Measurements from ENCODE around the gene ABL2. TPM values are rescaled to one million over a fixed set of nuclear protein-coding genes. Genes with fewer than 3 reads are reported as not detected.

ABL2 gene
- total RNA-seq, 1 experiment from 2014 or later, result 27.9 TPM

DNA sequence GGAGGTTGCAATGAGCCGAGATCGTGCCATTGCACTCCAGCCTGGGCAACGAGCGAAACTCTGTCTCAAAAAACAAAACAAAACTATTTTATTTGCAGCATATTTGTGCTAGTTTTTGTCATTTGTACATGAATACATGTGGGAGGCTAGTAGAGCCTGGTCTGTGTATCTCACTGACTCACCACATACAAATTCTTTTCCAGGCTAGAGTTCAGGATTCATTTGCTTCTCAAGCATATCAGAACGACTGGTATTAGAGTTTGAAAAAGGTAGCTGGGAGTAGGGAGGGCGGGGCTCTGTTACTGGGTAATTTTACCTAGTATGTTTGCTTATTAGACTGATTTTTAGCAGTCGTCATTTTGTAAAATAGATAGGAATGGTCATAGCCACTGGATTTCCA, 152.1 kb downstream of the ABL2 start:
- Histone ChIP-seq H3K4me1 (ENCODE audit: insufficient read depth, low read length, poor library complexity, severe bottlenecking) (no peaks in the 10 kb centered on the region), H3K36me3 (ENCODE audit: insufficient read depth, low read length, poor library complexity, severe bottlenecking) (no peaks in the 10 kb centered on the region), H3K9me3 (ENCODE audit: low read depth, low read length, poor library complexity, severe bottlenecking) (no peaks in the 10 kb centered on the region), H3K27ac (ENCODE audit: low read depth, low read length, poor library complexity, severe bottlenecking) (no peak overlapping the region), H3K27me3 (replicated peaks; ENCODE audit: insufficient read depth, low read depth, low read length, poor library complexity) (no peaks in the 10 kb centered on the region), H3K4me3 (ENCODE audit: low read depth, low read length, poor library complexity, severe bottlenecking) (no peak overlapping the region)
- no TSS peak for BruUV-seq (replicated peaks)
- no peak for DNase-seq (ENCODE audit: low spot score)
- ChIA-PET POLR2A (ENCODE audit: low non-redundant PET) (no interaction called here), CTCF (no interaction called here)
- no peak for TF ChIP-seq EZH2 (IDR thresholded peaks at IDR 0.05; ENCODE audit: borderline replicate concordance, low read depth, low read length, poor library complexity, severe bottlenecking)
- TF ChIP-seq, protein P1, sequence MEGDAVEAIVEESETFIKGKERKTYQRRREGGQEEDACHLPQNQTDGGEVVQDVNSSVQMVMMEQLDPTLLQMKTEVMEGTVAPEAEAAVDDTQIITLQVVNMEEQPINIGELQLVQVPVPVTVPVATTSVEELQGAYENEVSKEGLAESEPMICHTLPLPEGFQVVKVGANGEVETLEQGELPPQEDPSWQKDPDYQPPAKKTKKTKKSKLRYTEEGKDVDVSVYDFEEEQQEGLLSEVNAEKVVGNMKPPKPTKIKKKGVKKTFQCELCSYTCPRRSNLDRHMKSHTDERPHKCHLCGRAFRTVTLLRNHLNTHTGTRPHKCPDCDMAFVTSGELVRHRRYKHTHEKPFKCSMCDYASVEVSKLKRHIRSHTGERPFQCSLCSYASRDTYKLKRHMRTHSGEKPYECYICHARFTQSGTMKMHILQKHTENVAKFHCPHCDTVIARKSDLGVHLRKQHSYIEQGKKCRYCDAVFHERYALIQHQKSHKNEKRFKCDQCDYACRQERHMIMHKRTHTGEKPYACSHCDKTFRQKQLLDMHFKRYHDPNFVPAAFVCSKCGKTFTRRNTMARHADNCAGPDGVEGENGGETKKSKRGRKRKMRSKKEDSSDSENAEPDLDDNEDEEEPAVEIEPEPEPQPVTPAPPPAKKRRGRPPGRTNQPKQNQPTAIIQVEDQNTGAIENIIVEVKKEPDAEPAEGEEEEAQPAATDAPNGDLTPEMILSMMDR (conservative IDR thresholded peaks at IDR 0.05; ENCODE audit: low read depth, low read length), result no peak
- intact Hi-C loops (cut with micrococcal nuclease; ENCODE audit: unreplicated experiment), result loop anchor here (5.0 to 10.0 kb wide), 3 partner anchors 370 to 735 kb away; partner anchors contain the start of gene TDRD5

DNA sequence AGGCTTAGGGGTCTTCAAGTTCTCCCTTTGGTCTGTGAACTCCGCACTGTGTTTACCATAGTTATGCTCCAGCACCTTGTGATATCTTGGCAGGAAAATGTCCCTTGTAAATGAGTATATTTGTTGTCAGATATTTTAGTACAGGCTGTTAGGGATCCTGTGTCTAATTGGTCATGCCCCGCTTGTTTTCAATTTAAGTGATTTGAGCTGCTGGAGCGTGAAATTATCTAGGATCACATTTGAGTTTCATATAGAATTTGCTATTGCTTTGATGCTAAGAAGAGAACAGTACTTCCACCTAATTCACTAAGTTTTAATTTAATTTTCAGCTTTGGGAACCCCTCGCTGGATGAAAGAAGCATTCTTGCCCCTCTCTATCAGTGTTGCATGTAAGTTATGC, 163.0 kb downstream of the ABL2 start:
- Histone ChIP-seq H3K9me3 (ENCODE audit: low read depth, low read length, poor library complexity, severe bottlenecking) (no peaks in the 10 kb centered on the region), H3K36me3 (ENCODE audit: insufficient read depth, low read length, poor library complexity, severe bottlenecking) (peaks cover 13% of the 10 kb centered on the region), H3K4me1 (ENCODE audit: insufficient read depth, low read length, poor library complexity, severe bottlenecking) (peaks cover 3% of the 10 kb centered on the region), H3K27ac (ENCODE audit: low read depth, low read length, poor library complexity, severe bottlenecking) (no peak overlapping the region), H3K4me3 (ENCODE audit: low read depth, low read length, poor library complexity, severe bottlenecking) (no peak overlapping the region), H3K27me3 (replicated peaks; ENCODE audit: insufficient read depth, low read depth, low read length, poor library complexity) (no peaks in the 10 kb centered on the region)
- POLR2A ChIA-PET (ENCODE audit: low non-redundant PET), result no interaction called here
- CTCF ChIA-PET, result interaction anchor here (0.6 kb wide), 1 partner anchor 15 kb away, joined by 3 read pairs; no protein-coding TSS in a partner anchor
- no peak for DNase-seq (ENCODE audit: low spot score)
- BruUV-seq (replicated peaks), result no TSS peak
- intact Hi-C loops (cut with micrococcal nuclease; ENCODE audit: unreplicated experiment), result no loop called here
- TF ChIP-seq EZH2 (IDR thresholded peaks at IDR 0.05; ENCODE audit: borderline replicate concordance, low read depth, low read length, poor library complexity, severe bottlenecking), result no peak
- TF ChIP-seq, protein P1 (conservative IDR thresholded peaks at IDR 0.05; ENCODE audit: low read depth, low read length), result no peak

DNA sequence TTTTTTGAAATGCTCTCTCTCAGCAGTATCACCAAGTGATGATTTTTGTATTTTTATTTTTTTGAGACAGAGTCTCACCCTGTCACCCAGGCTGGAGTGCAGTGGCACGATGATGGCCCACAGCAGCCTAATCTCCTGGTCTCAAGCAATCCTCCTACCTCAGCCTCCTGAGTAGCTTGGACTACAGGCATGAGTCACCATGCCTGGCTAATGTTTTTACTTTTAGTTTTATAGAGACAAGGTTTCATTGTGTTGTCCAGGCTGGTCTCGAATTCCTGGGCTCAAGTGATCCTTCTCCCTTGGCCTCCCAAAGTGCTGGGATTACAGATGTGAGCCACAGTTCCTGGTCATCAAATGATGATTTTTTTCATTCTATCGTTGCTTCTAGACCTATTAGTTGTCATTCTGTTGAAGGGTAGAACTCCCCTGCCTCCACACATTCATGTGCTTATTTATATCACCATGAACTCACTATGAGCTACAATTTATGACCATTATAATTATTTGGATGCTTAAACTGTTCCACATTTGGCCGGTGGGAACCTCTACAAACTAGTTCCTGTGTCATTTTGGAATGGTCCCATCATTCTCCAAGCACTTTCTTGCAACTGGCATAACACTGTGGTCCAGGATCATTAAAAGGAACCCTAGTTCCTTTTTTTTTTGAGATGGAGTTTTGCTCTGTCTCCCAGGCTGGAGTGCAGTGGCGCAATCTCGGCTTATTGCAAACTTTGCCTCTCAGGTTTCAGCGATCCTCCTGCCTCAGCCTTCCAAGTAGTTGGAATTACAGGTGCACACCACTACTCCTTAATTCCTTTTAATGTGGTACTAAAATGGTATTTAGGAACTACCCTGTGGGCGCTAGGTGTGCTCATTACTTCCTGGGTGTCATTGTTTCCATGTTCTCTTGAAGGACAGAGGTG, 167.9 kb downstream of the ABL2 start:
- no peak overlapping the region for H3K27ac ChIP-seq (ENCODE audit: low read depth, low read length, poor library complexity, severe bottlenecking)
- no TSS peak for BruUV-seq (replicated peaks)
- intact Hi-C loops (cut with micrococcal nuclease; ENCODE audit: unreplicated experiment), result no loop called here
- TF ChIP-seq, protein P1 (conservative IDR thresholded peaks at IDR 0.05; ENCODE audit: low read depth, low read length), result no peak
- no peak for TF ChIP-seq EZH2 (IDR thresholded peaks at IDR 0.05; ENCODE audit: borderline replicate concordance, low read depth, low read length, poor library complexity, severe bottlenecking)
- peaks cover 5% of the 10 kb centered on the region for H3K36me3 ChIP-seq (ENCODE audit: insufficient read depth, low read length, poor library complexity, severe bottlenecking)
- no peaks in the 10 kb centered on the region for H3K27me3 ChIP-seq (replicated peaks; ENCODE audit: insufficient read depth, low read depth, low read length, poor library complexity)
- POLR2A ChIA-PET (ENCODE audit: low non-redundant PET), result no interaction called here
- DNase-seq (ENCODE audit: low spot score), result no peak
- H3K4me1 ChIP-seq (ENCODE audit: insufficient read depth, low read length, poor library complexity, severe bottlenecking), result peaks cover 3% of the 10 kb centered on the region
- no peak overlapping the region for H3K4me3 ChIP-seq (ENCODE audit: low read depth, low read length, poor library complexity, severe bottlenecking)
- H3K9me3 ChIP-seq (ENCODE audit: low read depth, low read length, poor library complexity, severe bottlenecking), result peaks cover 3% of the 10 kb centered on the region
- CTCF ChIA-PET, result no interaction called here

Measured in A673 (cell line).